Natural killer cell (primary cell): ENCODE measurements around the gene ST8SIA4. TPM values are rescaled to one million over a fixed set of nuclear protein-coding genes. Genes with fewer than 3 reads are reported as not detected.

ENCODE experiments used
- ATAC-seq, 3 donors: fragments of 150-1000 bp in 2 of 3; fragments of 200-7000 bp in 1 of 3; cut with Tn5 transposase; 1 replicate in 1 of 3; 2 replicates in 2 of 3; pipeline ENCODE4 v1.10.0; 2021; ENCODE audit warnings: mild to moderate bottlenecking in 2 of 3, moderate library complexity in 2 of 3
- DNase-seq, 2 donors: peaks; one replicate each; pipeline versions ENCODE4 v3.0.0 to v3.0.0-alpha.2; 2013 to 2021; ENCODE audit warnings: mixed read lengths in 1 of 2
- H3K27ac ChIP-seq: one replicate; pipeline ENCODE4 v1.5.1; 2013; ENCODE audit warnings: mild to moderate bottlenecking, low read length
- H3K27me3 ChIP-seq: one replicate; pipeline ENCODE4 v1.6.1; 2013; ENCODE audit warnings: low read length; ENCODE audit not compliant: control insufficient read depth, insufficient read depth
- H3K36me3 ChIP-seq: one replicate; pipeline ENCODE4 v1.6.1; 2013; ENCODE audit warnings: low read length; ENCODE audit not compliant: control insufficient read depth, insufficient read depth
- H3K4me1 ChIP-seq: one replicate; pipeline ENCODE4 v1.6.1; 2013; ENCODE audit warnings: low read length; ENCODE audit not compliant: control insufficient read depth, insufficient read depth
- H3K4me3 ChIP-seq: one replicate; pipeline ENCODE4 v1.5.1; 2013; ENCODE audit warnings: low read length
- H3K9me3 ChIP-seq: one replicate; pipeline ENCODE4 v1.6.1; 2013; ENCODE audit warnings: low read length; ENCODE audit not compliant: control insufficient read depth, insufficient read depth
- H3K27ac Mint-ChIP-seq, 2 donors: one replicate each; pipeline ENCODE4 v1.8.0; 2022; ENCODE audit warnings: mild to moderate bottlenecking in 2 of 2, mixed read lengths in 2 of 2, moderate library complexity in 1 of 2
- H3K27me3 Mint-ChIP-seq, 2 donors: one replicate each; pipeline ENCODE4 v1.8.0; 2022; ENCODE audit warnings: low read depth in 2 of 2, mixed read lengths in 2 of 2
- H3K36me3 Mint-ChIP-seq: one replicate; pipeline ENCODE4 v1.8.0; 2022; ENCODE audit warnings: mixed read lengths
- H3K4me1 Mint-ChIP-seq, 2 donors: one replicate each; pipeline ENCODE4 v1.8.0; 2022; ENCODE audit warnings: mixed read lengths in 2 of 2
- H3K4me3 Mint-ChIP-seq: one replicate; pipeline ENCODE4 v1.8.0; 2022; ENCODE audit warnings: mild to moderate bottlenecking, moderate library complexity, mixed read lengths
- H3K9me3 Mint-ChIP-seq, 2 donors: one replicate each; pipeline ENCODE4 v1.8.0; 2022; ENCODE audit warnings: mixed read lengths in 2 of 2
- CTCF ChIP-seq: fragments of 200-600 bp; IDR thresholded peaks from one replicate; pipeline ENCODE4 v1.8.0; 2022; ENCODE audit warnings: antibody characterized with exemption
- WGBS: methylation state at CpG from one replicate; pipeline ENCODE4 v1.1.7; 2013; ENCODE audit warnings: missing lambda C conversion rate; ENCODE audit not compliant: insufficient coverage; 5-methylcytosine and 5-hydroxymethylcytosine counted together
- intact Hi-C: fragments of 100-400 bp; cut with micrococcal nuclease; formaldehyde crosslinking; loops from one replicate; pipeline ENCODE4 v1.14.2; 2022
- total RNA-seq, 4 donors: library from RNA; stranded (reverse); fragments of 120-200 nt in 1 of 4; gene quantifications; one replicate each; pipeline versions ENCODE4 v1.2.3 to v1.2.4, GENCODE V29; 2013 to 2022

Gene ST8SIA4
- total RNA-seq, 3 donors from 2014 or later (not counting 1 experiment from before 2014, with no cell fraction given), result 36.3 to 63.1 (median 59.9) TPM

GRCh38 chr5:100838048-100838473 is 65.0 kb downstream of the ST8SIA4 start:
- Histone ChIP-seq H3K4me1 (no peaks in the 10 kb centered on the region), H3K27ac (no peak overlapping the region), H3K4me3 (no peak overlapping the region), H3K36me3 (no peaks in the 10 kb centered on the region), H3K27me3 (no peaks in the 10 kb centered on the region), H3K9me3 (no peaks in the 10 kb centered on the region)
- H3K27ac Mint-ChIP-seq, result peak overlapping the region; percentile 46 to 86
- no peaks in the 10 kb centered on the region for H3K27me3 Mint-ChIP-seq
- H3K4me3 Mint-ChIP-seq, result no peak overlapping the region
- peaks cover 57 to 68% of the 10 kb centered on the region in 2 donors for H3K4me1 Mint-ChIP-seq
- H3K36me3 Mint-ChIP-seq, result no peaks in the 10 kb centered on the region
- TF ChIP-seq CTCF, result no peak
- no peaks in the 10 kb centered on the region for H3K9me3 Mint-ChIP-seq
- peak; percentile 55 to 75 (median 61) for ATAC-seq
- peak in 1 of 2 donors; percentile 42 for DNase-seq
- intact Hi-C loops, result no loop called here
- WGBS, result 77% methylated on average over 2 of the region's 2 CpGs

GRCh38 chr5:100834519-100834918 is 68.6 kb downstream of the ST8SIA4 start:
- Histone ChIP-seq H3K9me3 (no peaks in the 10 kb centered on the region), H3K4me3 (no peak overlapping the region), H3K27me3 (no peaks in the 10 kb centered on the region), H3K36me3 (peaks cover 2% of the 10 kb centered on the region), H3K27ac (no peak overlapping the region), H3K4me1 (no peaks in the 10 kb centered on the region)
- Mint-ChIP-seq H3K9me3 (no peaks in the 10 kb centered on the region), H3K27ac (peak overlapping the region; percentile 4 to 81), H3K4me3 (no peak overlapping the region), H3K4me1 (peaks cover 47% of the 10 kb centered on the region in 2 donors), H3K27me3 (no peaks in the 10 kb centered on the region), H3K36me3 (no peaks in the 10 kb centered on the region)
- no peak for DNase-seq
- WGBS, result 52% methylated on average over 2 of the region's 2 CpGs
- intact Hi-C loops, result no loop called here
- no peak for TF ChIP-seq CTCF
- ATAC-seq, result peak; percentile 62 to 77 (median 64)

- Mint-ChIP-seq H3K4me3 (no peak overlapping the region), H3K9me3 (no peaks in the 10 kb centered on the region), H3K36me3 (no peaks in the 10 kb centered on the region), H3K27me3 (no peaks in the 10 kb centered on the region), H3K27ac (peak overlapping the region; percentile 4 to 47), H3K4me1 (peaks cover 54 to 57% of the 10 kb centered on the region in 2 donors)
- no peak for DNase-seq
- intact Hi-C loops, result no loop called here
- 84% methylated on average over 4 of the region's 6 CpGs for WGBS
- TF ChIP-seq CTCF, result no peak
- Histone ChIP-seq H3K9me3 (no peaks in the 10 kb centered on the region), H3K27me3 (no peaks in the 10 kb centered on the region), H3K4me3 (no peak overlapping the region), H3K27ac (no peak overlapping the region), H3K36me3 (peaks cover 2% of the 10 kb centered on the region), H3K4me1 (no peaks in the 10 kb centered on the region)
- no peak for ATAC-seq
Observed at GRCh38 chr5:100832252-100833230, 70.5 kb downstream of the ST8SIA4 start.
